Tibial nerve (tissue), 3 donors: ENCODE data around the gene RIBC1.

ENCODE experiments used
- POLR2A ChIP-seq, 2 donors: fragments of 450-650 bp; IDR thresholded peaks; one replicate each; pipeline ENCODE4 v1.6.1; 2017; ENCODE audit warnings: antibody characterized with exemption in 2 of 2, mild to moderate bottlenecking in 2 of 2, moderate library complexity in 2 of 2
- TF ChIP-seq, protein P1 (sequence below), 5 experiments: fragments of 200-600 bp in 3 of 5; fragments of 450-650 bp in 2 of 5; sonication (generic) in 3 of 5; IDR thresholded peaks; one replicate each; pipeline ENCODE4 v1.5.1; 2016 to 2019; ENCODE audit warnings: antibody characterized with exemption in 5 of 5, mild to moderate bottlenecking in 3 of 5, moderate library complexity in 2 of 5

- TF ChIP-seq, protein P1, sequence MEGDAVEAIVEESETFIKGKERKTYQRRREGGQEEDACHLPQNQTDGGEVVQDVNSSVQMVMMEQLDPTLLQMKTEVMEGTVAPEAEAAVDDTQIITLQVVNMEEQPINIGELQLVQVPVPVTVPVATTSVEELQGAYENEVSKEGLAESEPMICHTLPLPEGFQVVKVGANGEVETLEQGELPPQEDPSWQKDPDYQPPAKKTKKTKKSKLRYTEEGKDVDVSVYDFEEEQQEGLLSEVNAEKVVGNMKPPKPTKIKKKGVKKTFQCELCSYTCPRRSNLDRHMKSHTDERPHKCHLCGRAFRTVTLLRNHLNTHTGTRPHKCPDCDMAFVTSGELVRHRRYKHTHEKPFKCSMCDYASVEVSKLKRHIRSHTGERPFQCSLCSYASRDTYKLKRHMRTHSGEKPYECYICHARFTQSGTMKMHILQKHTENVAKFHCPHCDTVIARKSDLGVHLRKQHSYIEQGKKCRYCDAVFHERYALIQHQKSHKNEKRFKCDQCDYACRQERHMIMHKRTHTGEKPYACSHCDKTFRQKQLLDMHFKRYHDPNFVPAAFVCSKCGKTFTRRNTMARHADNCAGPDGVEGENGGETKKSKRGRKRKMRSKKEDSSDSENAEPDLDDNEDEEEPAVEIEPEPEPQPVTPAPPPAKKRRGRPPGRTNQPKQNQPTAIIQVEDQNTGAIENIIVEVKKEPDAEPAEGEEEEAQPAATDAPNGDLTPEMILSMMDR (IDR thresholded peaks at IDR 0.05), result no peak
- no peak for TF ChIP-seq POLR2A (IDR thresholded peaks at IDR 0.05)
Measured at GRCh38 chrX:53373307-53373706, 49.4 kb upstream of the RIBC1 start.
